ENCODE results near the gene LRGUK.
A peak's percentile ranks its signal among the peaks of the same experiment; 100 is the strongest.

LRGUK gene

DNA sequence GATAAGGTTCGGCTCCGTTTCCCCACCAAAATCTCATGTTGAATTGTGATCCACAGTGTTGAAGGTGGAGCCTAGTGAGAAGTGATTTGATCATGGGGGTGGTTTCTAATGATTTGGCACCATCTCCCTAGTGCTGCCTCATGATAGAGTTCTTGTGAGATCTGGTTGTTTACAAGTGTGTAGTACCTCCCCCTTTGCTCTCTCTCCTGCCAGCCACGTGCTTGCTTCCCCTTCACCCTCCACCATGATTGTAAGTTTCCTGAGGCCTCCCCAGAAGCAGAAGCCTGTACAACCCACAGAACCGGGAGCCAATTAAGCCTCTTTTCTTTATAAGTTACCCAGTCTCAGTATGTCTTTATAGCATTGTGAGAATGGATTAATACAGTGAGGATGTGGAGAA, 12.1 kb upstream of the LRGUK start:
- TF ChIP-seq POLR2AphosphoS5 (IDR thresholded peaks at IDR 0.05; ENCODE audit: borderline replicate concordance, low read depth, low read length) (no peak), EZH2 (IDR thresholded peaks at IDR 0.05) (no peak), FOXP2 (optimal IDR thresholded peaks at IDR 0.05; ENCODE audit: control extremely low read depth, extremely low read length, insufficient read depth) (no peak)
- Histone ChIP-seq H3K4me3 (no peak overlapping the region), H3K9ac (ENCODE audit: insufficient read length) (no peak overlapping the region), H3K9me3 (ENCODE audit: low read depth, low read length) (no peaks in the 10 kb centered on the region), H3K27ac (no peak overlapping the region), H3K36me3 (ENCODE audit: insufficient read depth, low read length) (no peaks in the 10 kb centered on the region)
- DNase-seq (ENCODE audit: low read depth, low spot score), result no peak

DNA sequence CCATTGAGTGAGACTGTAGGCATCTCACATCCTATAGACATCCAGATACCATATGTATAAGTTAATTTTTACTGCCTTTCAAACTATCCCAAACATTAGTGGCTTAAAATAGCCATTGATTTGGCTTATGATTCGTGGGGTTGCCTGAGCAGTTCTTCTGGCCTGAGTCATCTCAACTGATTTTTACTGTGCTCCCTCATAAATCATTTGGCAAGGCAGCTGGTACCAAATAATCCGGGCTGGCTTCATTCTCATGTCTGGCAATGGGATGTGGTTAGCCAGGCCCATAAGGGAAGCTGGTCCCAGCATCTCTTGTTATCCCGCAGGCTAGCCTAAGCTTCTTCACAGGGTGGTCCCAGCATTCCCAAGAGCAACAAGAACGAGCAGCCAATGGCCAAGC, 6.7 kb upstream of the LRGUK start:
- TF ChIP-seq FOXP2 (optimal IDR thresholded peaks at IDR 0.05; ENCODE audit: control extremely low read depth, extremely low read length, insufficient read depth) (no peak), POLR2AphosphoS5 (IDR thresholded peaks at IDR 0.05; ENCODE audit: borderline replicate concordance, low read depth, low read length) (no peak), EZH2 (IDR thresholded peaks at IDR 0.05) (no peak)
- no peak overlapping the region for H3K9ac ChIP-seq (ENCODE audit: insufficient read length)
- H3K9me3 ChIP-seq (ENCODE audit: low read depth, low read length), result no peaks in the 10 kb centered on the region
- no peak overlapping the region for H3K27ac ChIP-seq
- no peaks in the 10 kb centered on the region for H3K36me3 ChIP-seq (ENCODE audit: insufficient read depth, low read length)
- H3K4me3 ChIP-seq, result no peak overlapping the region
- DNase-seq (ENCODE audit: low read depth, low spot score), result no peak

DNA sequence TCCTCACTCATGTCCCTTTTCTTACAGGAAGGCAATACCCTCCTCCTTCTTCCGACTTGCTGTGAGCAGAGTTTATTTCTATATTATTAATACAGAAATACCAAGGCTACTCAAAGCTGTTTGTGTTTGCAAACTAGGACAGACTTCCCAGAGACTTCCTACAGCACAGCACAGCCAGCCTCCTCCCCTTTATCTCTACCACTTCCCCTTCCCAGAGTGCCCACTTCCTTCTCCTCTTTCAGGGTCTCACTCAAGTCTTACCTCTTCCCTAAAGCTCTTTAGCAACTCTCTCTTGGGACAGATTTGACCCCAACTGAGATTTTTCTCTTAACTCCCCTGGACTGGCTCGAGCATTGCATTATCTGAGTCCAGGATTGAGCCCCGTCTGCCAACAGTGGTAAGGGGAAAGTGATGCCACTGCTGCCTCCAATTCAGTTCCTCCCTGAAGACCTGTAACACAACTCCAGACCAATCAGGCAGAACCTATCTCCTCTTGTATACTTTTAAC, 5.5 kb upstream of the LRGUK start:
- no peaks in the 10 kb centered on the region for H3K36me3 ChIP-seq (ENCODE audit: insufficient read depth, low read length)

DNA sequence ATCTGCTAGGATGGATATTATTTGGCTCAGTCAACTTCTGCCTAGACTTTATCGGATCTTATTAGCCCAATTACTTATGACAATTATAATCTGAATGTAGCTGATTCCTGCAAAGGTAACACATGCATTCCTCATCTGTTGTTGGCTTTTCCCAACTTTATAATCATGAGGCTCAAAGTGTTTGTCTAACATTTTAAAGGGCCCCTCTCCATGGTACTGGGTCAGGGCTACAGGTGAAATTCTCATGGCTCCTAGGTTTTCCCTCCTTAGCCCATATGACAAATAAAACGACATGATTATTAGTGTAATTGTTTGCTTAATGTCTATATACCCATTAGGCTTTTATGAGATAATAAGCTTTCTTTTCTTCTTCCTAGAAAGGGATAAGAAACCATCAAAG, 4.2 kb upstream of the LRGUK start:
- H3K9me3 ChIP-seq (ENCODE audit: low read depth, low read length), result no peaks in the 10 kb centered on the region
- no peak overlapping the region for H3K4me3 ChIP-seq
- no peak for DNase-seq (ENCODE audit: low read depth, low spot score)
- H3K27ac ChIP-seq, result no peak overlapping the region
- no peak for TF ChIP-seq POLR2AphosphoS5 (IDR thresholded peaks at IDR 0.05; ENCODE audit: borderline replicate concordance, low read depth, low read length)
- no peak for TF ChIP-seq FOXP2 (optimal IDR thresholded peaks at IDR 0.05; ENCODE audit: control extremely low read depth, extremely low read length, insufficient read depth)
- TF ChIP-seq EZH2 (IDR thresholded peaks at IDR 0.05), result no peak
- H3K36me3 ChIP-seq (ENCODE audit: insufficient read depth, low read length), result no peaks in the 10 kb centered on the region
- no peak overlapping the region for H3K9ac ChIP-seq (ENCODE audit: insufficient read length)

More for the DNA sequence above, 5.5 kb upstream of the LRGUK start:
- Histone ChIP-seq H3K27ac (no peak overlapping the region), H3K4me3 (no peak overlapping the region), H3K9me3 (ENCODE audit: low read depth, low read length) (no peaks in the 10 kb centered on the region), H3K9ac (ENCODE audit: insufficient read length) (no peak overlapping the region)
- TF ChIP-seq FOXP2 (optimal IDR thresholded peaks at IDR 0.05; ENCODE audit: control extremely low read depth, extremely low read length, insufficient read depth), result no peak
- TF ChIP-seq EZH2 (IDR thresholded peaks at IDR 0.05), result no peak
- TF ChIP-seq POLR2AphosphoS5 (IDR thresholded peaks at IDR 0.05; ENCODE audit: borderline replicate concordance, low read depth, low read length), result no peak
- no peak for DNase-seq (ENCODE audit: low read depth, low spot score)

DNA sequence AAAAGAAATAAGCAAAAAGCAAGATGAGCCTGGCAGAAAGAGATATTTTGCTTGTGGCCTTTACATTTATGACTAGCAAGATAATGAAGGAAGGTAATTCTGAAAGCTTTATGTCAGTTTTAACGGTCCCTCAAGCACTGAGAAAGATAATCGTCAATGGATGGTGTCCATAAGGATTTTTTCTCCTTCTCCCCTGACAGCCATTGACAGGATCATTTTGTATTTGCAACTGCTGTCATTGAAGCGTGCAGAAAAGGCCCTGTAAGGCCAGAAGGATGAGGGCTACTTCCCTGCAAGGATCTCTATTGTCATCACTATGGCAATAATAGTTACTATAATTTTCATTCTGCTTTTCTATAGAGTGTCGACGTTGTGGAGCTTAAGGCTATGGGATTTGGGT, 994 bp upstream of the LRGUK start:
- no peak for TF ChIP-seq POLR2AphosphoS5 (IDR thresholded peaks at IDR 0.05; ENCODE audit: borderline replicate concordance, low read depth, low read length)
- no peak for TF ChIP-seq FOXP2 (optimal IDR thresholded peaks at IDR 0.05; ENCODE audit: control extremely low read depth, extremely low read length, insufficient read depth)
- no peak for TF ChIP-seq EZH2 (IDR thresholded peaks at IDR 0.05)
- no peak for DNase-seq (ENCODE audit: low read depth, low spot score)

DNA sequence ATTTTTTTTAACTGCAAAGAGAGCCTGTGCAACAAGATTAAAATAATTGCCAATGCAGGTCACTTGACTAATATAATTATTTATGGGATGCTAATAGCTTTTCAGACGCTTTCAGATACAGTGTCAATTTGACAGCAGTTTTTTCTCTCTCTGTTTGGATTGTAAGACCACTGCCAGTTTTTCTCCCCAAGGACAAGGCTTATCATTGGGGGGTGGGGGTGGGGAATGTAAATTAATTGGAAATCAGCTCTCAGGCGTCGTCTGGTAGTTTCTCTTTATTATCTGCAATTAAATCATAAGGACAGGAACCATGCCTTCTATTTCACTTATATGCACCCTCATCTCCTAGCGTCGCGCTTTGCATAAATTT, 559 bp upstream of the LRGUK start:
- H3K27ac ChIP-seq, result no peak overlapping the region
- H3K9me3 ChIP-seq (ENCODE audit: low read depth, low read length), result no peaks in the 10 kb centered on the region
- DNase-seq (ENCODE audit: low read depth, low spot score), result no peak
- no peaks in the 10 kb centered on the region for H3K36me3 ChIP-seq (ENCODE audit: insufficient read depth, low read length)
- H3K4me3 ChIP-seq, result peak overlapping the region; percentile 91
- no peak overlapping the region for H3K9ac ChIP-seq (ENCODE audit: insufficient read length)
- TF ChIP-seq FOXP2 (optimal IDR thresholded peaks at IDR 0.05; ENCODE audit: control extremely low read depth, extremely low read length, insufficient read depth), result no peak
- TF ChIP-seq EZH2 (IDR thresholded peaks at IDR 0.05), result no peak
- no peak for TF ChIP-seq POLR2AphosphoS5 (IDR thresholded peaks at IDR 0.05; ENCODE audit: borderline replicate concordance, low read depth, low read length)

More for the DNA sequence above, 994 bp upstream of the LRGUK start:
- H3K27ac ChIP-seq, result no peak overlapping the region
- H3K9me3 ChIP-seq (ENCODE audit: low read depth, low read length), result no peaks in the 10 kb centered on the region
- no peaks in the 10 kb centered on the region for H3K36me3 ChIP-seq (ENCODE audit: insufficient read depth, low read length)
- no peak overlapping the region for H3K9ac ChIP-seq (ENCODE audit: insufficient read length)
- no peak overlapping the region for H3K4me3 ChIP-seq

DNA sequence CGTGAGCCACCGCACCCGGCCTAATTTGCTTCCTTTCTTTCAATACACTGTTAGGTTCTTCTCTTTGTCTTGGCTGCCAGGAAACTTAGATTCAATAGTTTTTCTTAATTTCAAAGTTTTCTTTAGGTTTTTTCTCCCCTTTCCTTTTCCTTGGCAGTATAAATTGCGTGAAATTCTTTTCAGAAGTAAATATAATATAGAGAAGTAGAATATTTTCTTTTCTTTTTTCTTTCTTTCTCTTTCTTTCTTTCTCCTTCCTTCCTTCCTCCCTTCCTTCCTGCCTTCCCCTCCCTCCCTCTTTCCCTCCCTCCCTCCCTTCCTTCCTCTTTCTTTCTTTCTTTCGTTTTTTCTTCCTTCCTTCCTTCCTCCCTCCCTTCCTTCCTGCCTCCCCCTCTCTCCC, 1.7 kb downstream of the LRGUK start:
- DNase-seq (ENCODE audit: low read depth, low spot score), result no peak

DNA sequence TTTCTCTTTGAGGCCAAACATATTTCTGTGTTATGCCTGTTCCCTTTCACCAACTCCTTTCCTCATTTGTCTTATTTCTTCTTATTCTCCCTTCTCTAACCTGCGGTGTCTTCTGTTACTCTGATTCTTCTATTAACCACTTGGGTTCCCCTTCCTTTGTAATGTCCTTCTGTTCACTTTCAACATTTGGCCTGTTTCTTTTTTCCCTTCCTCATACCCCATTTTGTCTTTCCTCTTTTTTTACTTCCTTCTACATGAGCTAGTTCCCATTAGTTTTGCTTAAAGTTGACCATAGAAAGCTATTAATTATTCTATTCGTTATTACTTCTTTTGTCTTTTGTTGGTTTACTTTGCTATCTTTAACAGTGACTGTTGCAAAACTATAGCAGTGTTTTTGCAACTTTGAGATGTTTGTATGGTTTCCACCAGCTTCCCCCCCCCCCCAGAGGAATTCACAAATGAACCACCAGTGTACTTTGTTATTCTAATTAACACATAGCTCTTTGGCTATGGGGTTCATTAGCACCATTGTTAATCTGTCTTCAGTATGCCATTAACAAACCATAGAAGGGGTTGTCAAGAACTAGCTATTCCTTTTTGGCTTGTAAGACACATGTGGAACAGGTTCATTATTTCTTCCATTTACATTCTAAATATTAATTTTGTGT, 2.9 kb downstream of the LRGUK start:
- Histone ChIP-seq H3K36me3 (ENCODE audit: insufficient read depth, low read length) (no peaks in the 10 kb centered on the region), H3K9ac (ENCODE audit: insufficient read length) (no peak overlapping the region), H3K4me3 (no peak overlapping the region), H3K27ac (no peak overlapping the region), H3K9me3 (ENCODE audit: low read depth, low read length) (no peaks in the 10 kb centered on the region)
- TF ChIP-seq FOXP2 (optimal IDR thresholded peaks at IDR 0.05; ENCODE audit: control extremely low read depth, extremely low read length, insufficient read depth) (no peak), POLR2AphosphoS5 (IDR thresholded peaks at IDR 0.05; ENCODE audit: borderline replicate concordance, low read depth, low read length) (no peak), EZH2 (IDR thresholded peaks at IDR 0.05) (no peak)
- no peak for DNase-seq (ENCODE audit: low read depth, low spot score)

More for the DNA sequence above, 1.7 kb downstream of the LRGUK start:
- H3K4me3 ChIP-seq, result no peak overlapping the region
- H3K27ac ChIP-seq, result no peak overlapping the region
- H3K9ac ChIP-seq (ENCODE audit: insufficient read length), result no peak overlapping the region
- no peaks in the 10 kb centered on the region for H3K9me3 ChIP-seq (ENCODE audit: low read depth, low read length)
- TF ChIP-seq EZH2 (IDR thresholded peaks at IDR 0.05) (no peak), FOXP2 (optimal IDR thresholded peaks at IDR 0.05; ENCODE audit: control extremely low read depth, extremely low read length, insufficient read depth) (no peak), POLR2AphosphoS5 (IDR thresholded peaks at IDR 0.05; ENCODE audit: borderline replicate concordance, low read depth, low read length) (no peak)
- no peaks in the 10 kb centered on the region for H3K36me3 ChIP-seq (ENCODE audit: insufficient read depth, low read length)

DNA sequence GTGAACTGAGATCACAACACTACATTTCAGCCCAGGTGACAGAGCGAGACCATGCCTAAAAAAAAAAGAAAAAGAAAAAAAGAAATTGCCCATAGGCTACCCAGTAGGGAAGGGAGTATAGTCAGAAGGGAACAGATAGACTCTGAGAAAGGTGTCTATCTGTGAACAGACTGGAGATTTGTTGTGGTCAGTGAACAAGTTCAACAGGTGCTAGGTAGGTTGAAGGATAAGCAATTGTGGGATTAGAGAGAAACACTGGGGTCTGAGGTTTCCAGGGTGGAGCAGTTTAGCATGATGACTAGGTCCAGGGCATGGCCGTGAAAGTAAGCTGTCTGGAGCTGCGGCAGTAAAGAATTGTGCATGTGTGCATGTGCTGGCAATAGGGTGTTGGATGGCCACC, 6.9 kb downstream of the LRGUK start:
- Histone ChIP-seq H3K27ac (no peak overlapping the region), H3K4me3 (no peak overlapping the region), H3K9ac (ENCODE audit: insufficient read length) (no peak overlapping the region), H3K9me3 (ENCODE audit: low read depth, low read length) (no peaks in the 10 kb centered on the region), H3K36me3 (ENCODE audit: insufficient read depth, low read length) (no peaks in the 10 kb centered on the region)
- no peak for DNase-seq (ENCODE audit: low read depth, low spot score)
- TF ChIP-seq FOXP2 (optimal IDR thresholded peaks at IDR 0.05; ENCODE audit: control extremely low read depth, extremely low read length, insufficient read depth), result no peak
- TF ChIP-seq POLR2AphosphoS5 (IDR thresholded peaks at IDR 0.05; ENCODE audit: borderline replicate concordance, low read depth, low read length), result no peak
- no peak for TF ChIP-seq EZH2 (IDR thresholded peaks at IDR 0.05)
